ENCODE results near the gene BICD2. TPM values are rescaled to one million over a fixed set of nuclear protein-coding genes. Genes with fewer than 3 reads are reported as not detected.
A peak's percentile ranks its signal among the peaks of the same experiment; 100 is the strongest.

The BICD2 gene
- total RNA-seq, 2 experiments from 2014 or later = 19.2 to 20.5 TPM

DNA sequence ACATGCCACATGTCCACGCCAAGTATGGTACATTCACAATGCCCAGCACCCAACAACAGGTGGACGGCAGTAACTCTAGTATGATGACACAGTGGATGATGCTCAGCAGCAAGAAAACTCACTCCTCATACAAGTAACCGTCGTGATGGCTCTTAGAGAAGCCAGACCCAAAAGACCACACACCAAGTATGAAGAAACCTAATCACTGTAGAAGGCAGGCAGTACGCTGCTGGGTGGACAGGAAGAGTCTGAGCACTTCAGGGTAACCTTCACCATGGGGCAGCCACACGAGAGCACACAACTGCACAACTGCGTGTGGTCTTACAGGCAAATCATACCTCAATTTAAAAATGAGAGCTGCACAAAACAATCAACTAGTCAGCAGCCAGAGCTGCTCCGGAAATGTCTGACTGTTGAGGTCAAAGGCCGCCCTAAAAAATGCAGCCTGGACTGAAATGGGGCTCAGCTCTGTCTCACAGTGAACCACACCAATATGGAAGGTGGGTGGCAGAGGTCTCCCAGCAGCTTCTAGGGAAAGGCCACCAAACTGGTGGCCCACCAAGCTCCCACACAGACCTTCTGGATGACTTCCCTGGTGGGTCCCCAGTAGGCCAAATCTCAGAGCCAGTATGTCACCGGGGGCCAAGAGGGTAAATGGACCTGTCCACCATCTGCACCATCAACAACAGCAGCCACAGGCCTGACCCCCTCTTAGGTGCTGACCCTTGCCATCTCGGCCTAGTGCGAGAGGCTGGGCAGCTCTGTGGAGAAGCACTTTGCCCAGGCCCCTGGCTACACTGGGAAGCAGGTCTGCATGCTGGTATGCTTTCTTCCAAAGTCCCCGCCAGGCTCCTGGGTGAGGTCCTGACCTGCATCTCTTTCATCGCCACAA is 17.8 kb downstream of the BICD2 start:
- H3K4me3 Mint-ChIP-seq = no peak overlapping the region
- no peaks in the 10 kb centered on the region for H3K27me3 Mint-ChIP-seq
- H3K9me3 Mint-ChIP-seq = no peaks in the 10 kb centered on the region
- no peak overlapping the region for H3K27ac Mint-ChIP-seq
- no peak for DNase-seq
- peaks cover 32% of the 10 kb centered on the region for H3K4me1 Mint-ChIP-seq
- peaks cover 4% of the 10 kb centered on the region for H3K36me3 Mint-ChIP-seq

DNA sequence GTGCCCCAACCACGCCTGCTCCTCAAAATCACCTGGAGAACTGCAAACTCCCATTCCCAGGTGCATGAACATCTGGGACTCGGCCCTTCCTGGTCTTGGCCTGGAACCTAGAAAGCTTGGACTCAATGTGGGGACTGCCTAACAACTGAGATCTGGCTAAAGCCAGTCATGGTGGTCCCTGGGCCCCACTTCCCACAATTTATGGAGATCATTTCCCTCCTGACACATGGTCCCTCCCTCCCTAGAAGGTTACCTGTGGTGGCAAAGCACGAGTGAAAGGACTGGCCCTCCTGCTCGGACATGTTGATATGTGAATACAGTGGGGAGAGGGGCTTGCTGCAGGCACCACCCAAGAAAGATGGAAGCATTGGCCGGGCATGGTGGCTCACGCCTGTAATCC is 18.8 kb downstream of the BICD2 start:
- no peak overlapping the region for H3K4me3 Mint-ChIP-seq
- peaks cover 38% of the 10 kb centered on the region for H3K4me1 Mint-ChIP-seq
- H3K27me3 Mint-ChIP-seq = no peaks in the 10 kb centered on the region
- no peak for DNase-seq
- H3K9me3 Mint-ChIP-seq = no peaks in the 10 kb centered on the region
- no peak overlapping the region for H3K27ac Mint-ChIP-seq
- H3K36me3 Mint-ChIP-seq = peaks cover 4% of the 10 kb centered on the region

DNA sequence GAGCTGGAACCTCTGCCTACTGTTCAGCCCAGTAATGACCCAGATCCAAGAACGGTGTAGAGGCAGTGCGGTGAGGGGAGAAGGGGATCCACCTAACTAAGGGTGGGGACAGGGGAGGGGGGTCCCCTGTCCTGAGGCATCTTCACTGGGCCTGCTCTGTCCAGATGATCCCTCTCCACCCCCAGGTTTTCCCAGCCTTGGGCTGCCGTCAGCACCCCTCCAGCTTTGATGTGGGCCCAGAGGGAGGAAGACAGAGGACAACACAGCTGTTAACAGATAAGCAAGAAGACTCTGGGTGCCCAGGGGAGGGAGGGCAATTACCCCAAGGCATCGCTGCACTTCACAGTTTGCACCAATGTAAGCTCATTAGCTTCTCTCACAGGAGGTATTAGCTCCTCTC is 19.3 kb downstream of the BICD2 start:
- Mint-ChIP-seq H3K36me3 (peaks cover 4% of the 10 kb centered on the region), H3K27me3 (no peaks in the 10 kb centered on the region), H3K4me3 (no peak overlapping the region), H3K9me3 (no peaks in the 10 kb centered on the region), H3K4me1 (peaks cover 42% of the 10 kb centered on the region), H3K27ac (no peak overlapping the region)
- DNase-seq = no peak

DNA sequence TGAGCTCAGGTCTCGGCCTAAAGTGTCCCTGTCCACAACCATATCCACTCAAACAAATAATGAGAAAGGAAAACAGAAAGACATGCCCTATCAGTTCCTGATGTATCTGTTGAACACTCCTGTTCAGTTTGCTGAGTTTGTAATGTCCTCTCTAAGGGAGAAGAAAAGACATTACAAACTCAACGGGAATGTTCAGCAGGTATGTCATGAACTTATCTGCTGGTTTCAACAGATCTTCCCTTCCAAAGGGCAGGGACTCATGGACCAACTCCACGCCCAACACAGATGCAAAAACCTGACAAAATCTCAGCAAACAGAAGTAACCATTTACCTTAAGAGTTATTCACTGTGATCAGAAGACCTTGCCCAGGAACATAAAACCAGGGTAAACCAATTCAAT is 23.7 kb downstream of the BICD2 start:
- no peak overlapping the region for H3K4me3 Mint-ChIP-seq
- no peaks in the 10 kb centered on the region for H3K9me3 Mint-ChIP-seq
- peak overlapping the region; percentile 39 for H3K27ac Mint-ChIP-seq
- no peak for DNase-seq
- peaks cover 64% of the 10 kb centered on the region for H3K4me1 Mint-ChIP-seq
- H3K36me3 Mint-ChIP-seq = peaks cover 6% of the 10 kb centered on the region
- no peaks in the 10 kb centered on the region for H3K27me3 Mint-ChIP-seq

DNA sequence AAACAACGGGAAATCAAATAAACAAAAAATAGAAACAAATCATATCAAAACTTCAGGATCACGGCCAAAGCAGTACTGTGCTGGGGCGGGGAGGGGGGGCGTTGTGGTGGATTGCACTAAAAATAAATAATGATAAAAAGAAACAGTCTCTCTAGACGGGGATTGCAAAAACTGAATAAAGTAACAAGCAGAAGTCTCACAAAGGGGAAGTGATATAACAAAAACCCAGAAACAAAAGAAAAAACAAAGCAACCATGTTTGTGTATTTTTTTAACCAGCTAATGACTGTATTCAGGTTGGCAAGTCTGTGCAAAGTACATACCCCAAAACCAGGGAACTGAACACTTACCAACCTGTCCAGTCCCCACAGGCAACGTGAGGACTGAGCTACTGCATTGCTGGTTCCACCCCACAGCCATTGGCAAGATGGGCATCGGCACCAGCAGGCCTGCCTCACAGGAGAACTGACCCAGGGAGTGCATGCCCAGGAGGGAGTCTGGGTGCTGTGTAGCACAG is 24.1 kb downstream of the BICD2 start:
- Mint-ChIP-seq H3K4me1 (peaks cover 64% of the 10 kb centered on the region), H3K4me3 (no peak overlapping the region)

DNA sequence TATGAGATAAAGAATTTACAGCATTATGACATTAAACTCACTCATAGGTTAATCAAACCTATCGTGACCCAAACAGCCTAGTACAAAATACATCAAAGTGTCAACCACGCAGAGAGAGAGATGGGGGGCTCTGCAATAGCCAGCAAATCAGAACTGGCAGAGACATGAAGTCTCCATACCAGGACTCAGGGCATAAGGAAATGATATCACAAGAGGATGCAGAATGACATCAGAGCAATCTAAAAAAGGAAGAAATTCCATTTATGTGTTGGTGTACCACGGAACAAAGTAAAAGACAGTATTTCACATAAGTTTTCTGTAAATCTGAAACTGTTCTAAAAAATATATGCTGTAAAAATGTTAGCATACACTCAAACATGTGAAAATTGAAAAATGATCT is 24.6 kb downstream of the BICD2 start:
- Mint-ChIP-seq H3K27me3 (no peaks in the 10 kb centered on the region), H3K4me3 (no peak overlapping the region), H3K9me3 (no peaks in the 10 kb centered on the region), H3K36me3 (peaks cover 6% of the 10 kb centered on the region), H3K27ac (peak overlapping the region; percentile 11), H3K4me1 (peaks cover 62% of the 10 kb centered on the region)
- DNase-seq = no peak

More for the DNA sequence above, 24.1 kb downstream of the BICD2 start:
- no peaks in the 10 kb centered on the region for H3K27me3 Mint-ChIP-seq
- H3K27ac Mint-ChIP-seq = no peak overlapping the region
- H3K9me3 Mint-ChIP-seq = no peaks in the 10 kb centered on the region
- no peak for DNase-seq
- H3K36me3 Mint-ChIP-seq = peaks cover 6% of the 10 kb centered on the region

DNA sequence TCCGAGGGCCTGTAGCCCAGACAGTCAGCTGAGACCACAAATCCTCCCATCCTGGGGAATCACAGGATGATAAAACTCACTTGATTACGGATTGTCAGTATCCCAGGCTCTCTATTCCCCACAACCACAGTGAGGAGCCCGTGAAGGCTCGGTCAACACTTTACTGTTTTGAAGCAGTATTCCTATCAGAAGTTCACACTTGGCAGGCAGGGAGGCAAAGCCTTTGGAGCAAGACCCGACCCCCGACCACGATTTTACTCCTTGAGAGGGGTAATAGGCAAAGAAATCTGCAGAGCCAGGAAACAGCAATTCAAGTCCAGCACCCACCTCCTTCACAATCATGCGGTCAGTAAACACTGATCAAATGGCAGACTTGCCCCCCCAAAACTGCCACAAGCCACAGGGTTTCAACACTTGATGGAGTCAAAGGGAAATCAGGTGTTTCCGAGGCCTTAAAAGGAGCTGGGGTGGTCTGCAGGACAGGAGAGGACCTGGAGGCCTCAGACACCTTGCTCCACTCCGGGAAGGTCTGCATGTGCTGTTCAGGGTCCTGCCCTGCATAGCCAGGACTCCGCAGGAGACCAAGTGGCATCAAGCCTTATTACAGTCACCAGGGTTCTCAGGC is 25.2 kb downstream of the BICD2 start:
- no peak for DNase-seq
- no peaks in the 10 kb centered on the region for H3K9me3 Mint-ChIP-seq
- no peak overlapping the region for H3K4me3 Mint-ChIP-seq
- H3K27ac Mint-ChIP-seq = no peak overlapping the region
- H3K4me1 Mint-ChIP-seq = peaks cover 60% of the 10 kb centered on the region
- H3K27me3 Mint-ChIP-seq = no peaks in the 10 kb centered on the region
- H3K36me3 Mint-ChIP-seq = peaks cover 6% of the 10 kb centered on the region

DNA sequence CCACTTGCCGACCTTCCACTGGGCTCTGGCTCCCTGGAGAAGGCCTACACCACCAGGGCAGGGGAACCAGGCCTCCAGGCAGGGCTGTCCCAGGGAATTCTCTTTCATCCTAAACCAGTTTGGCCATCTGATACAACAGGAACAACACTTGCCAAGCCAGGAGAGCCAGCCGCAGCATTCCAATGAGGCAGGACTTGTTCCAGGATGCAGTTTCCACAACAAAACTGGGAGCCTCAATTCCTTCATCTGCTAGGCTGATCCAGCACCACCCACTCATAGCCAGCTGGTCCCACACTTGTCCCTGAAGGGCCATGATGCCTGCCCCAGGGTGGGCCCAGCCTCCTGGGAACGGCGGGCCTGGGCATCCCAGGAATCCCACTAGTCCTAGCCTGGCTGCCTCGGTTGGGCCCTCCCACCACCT is 26.0 kb downstream of the BICD2 start:
- DNase-seq = no peak
- Mint-ChIP-seq H3K27me3 (no peaks in the 10 kb centered on the region), H3K36me3 (peaks cover 6% of the 10 kb centered on the region), H3K9me3 (no peaks in the 10 kb centered on the region), H3K4me1 (peaks cover 60% of the 10 kb centered on the region), H3K27ac (no peak overlapping the region), H3K4me3 (no peak overlapping the region)

DNA sequence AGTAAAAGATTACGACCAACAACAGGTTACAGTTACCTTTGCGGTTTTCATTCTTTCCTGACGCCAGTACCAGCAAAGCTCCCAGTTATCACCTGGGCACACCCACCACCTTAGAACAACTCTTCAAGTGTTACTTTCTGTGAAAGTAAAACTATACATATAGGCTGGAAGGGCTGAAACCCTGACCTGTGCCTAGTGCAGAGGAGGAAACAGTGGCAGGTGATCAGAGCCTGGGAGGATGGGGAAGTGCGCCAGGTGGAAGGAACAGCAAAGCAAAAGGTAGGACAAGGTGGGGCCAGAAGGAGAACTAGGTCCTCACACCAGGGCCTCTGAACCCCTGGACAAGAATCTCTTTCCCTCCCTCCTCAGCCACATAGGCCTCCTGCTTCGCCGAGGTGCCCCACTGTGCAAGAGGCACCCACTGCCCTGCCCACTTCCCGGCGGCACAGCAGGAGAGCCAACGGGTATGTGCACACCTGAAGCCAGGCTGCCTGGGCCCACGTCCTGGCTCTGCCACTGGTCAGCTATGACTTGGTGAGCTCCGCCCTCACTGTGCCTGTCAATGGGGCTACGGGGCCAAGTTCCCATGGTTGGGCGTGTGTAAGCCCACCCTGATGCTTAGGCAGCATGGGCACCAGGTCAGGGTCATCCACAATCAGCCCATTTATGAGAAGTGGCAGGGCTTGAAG is 26.9 kb downstream of the BICD2 start:
- Mint-ChIP-seq H3K4me3 (no peak overlapping the region), H3K4me1 (peaks cover 61% of the 10 kb centered on the region), H3K27ac (no peak overlapping the region), H3K9me3 (no peaks in the 10 kb centered on the region), H3K36me3 (peaks cover 4% of the 10 kb centered on the region), H3K27me3 (no peaks in the 10 kb centered on the region)
- no peak for DNase-seq

DNA sequence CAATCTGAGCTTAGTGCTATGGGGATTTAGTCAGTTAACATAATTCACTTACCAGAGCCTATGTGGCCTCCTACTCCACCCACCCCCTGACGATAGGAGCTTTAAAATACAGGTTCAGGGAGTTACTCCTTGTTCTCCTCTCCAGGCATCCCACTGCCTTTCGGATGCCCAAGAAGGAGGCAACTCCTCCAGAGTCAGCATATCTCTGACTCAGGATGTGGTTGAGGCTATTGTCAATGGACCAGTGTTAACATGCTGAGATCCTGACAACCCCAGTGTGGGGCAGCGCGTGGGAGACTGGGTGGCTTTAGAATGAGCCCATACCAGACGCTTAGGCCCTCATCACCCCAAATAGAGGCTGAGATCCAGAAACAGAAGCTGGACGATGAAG is 27.4 kb downstream of the BICD2 start:
- H3K27me3 Mint-ChIP-seq = no peaks in the 10 kb centered on the region
- H3K4me3 Mint-ChIP-seq = no peak overlapping the region
- H3K36me3 Mint-ChIP-seq = peaks cover 2% of the 10 kb centered on the region
- peaks cover 57% of the 10 kb centered on the region for H3K4me1 Mint-ChIP-seq
- H3K9me3 Mint-ChIP-seq = no peaks in the 10 kb centered on the region
- no peak for DNase-seq
- no peak overlapping the region for H3K27ac Mint-ChIP-seq

DNA sequence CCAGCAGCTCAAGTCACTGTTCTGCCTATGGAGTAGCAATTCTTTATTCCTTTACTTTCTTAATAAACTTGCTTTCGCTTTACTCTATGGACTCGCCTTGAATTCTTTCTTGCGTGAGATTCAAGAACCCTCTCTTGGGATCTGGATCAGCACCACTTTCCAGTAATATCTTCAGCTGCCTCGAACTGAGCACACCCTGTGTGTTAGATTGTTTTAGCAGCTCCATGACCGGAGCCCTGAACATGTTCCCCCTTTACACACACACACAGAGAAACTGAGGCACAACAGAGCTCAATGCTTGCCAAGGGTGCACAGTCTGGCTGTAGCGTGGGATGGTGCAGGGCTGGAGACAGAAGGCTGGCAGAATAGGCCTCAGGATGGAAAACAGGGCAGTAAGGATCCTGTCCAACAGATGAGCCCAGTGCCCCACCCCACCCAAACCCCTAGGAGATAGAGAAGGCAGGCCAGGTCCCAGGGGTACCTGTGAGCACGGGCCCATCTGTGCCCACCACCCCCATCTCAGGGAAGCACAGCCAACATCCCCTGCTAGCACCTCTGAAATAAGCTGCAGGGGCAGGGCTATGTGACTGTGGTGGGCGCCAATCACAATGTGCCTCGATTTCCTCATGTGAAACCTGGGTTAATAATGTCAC is 27.9 kb downstream of the BICD2 start:
- DNase-seq = no peak
- H3K27ac Mint-ChIP-seq = no peak overlapping the region
- H3K4me1 Mint-ChIP-seq = peaks cover 60% of the 10 kb centered on the region
- no peaks in the 10 kb centered on the region for H3K9me3 Mint-ChIP-seq
- H3K4me3 Mint-ChIP-seq = no peak overlapping the region
- H3K36me3 Mint-ChIP-seq = peaks cover 2% of the 10 kb centered on the region
- no peaks in the 10 kb centered on the region for H3K27me3 Mint-ChIP-seq

DNA sequence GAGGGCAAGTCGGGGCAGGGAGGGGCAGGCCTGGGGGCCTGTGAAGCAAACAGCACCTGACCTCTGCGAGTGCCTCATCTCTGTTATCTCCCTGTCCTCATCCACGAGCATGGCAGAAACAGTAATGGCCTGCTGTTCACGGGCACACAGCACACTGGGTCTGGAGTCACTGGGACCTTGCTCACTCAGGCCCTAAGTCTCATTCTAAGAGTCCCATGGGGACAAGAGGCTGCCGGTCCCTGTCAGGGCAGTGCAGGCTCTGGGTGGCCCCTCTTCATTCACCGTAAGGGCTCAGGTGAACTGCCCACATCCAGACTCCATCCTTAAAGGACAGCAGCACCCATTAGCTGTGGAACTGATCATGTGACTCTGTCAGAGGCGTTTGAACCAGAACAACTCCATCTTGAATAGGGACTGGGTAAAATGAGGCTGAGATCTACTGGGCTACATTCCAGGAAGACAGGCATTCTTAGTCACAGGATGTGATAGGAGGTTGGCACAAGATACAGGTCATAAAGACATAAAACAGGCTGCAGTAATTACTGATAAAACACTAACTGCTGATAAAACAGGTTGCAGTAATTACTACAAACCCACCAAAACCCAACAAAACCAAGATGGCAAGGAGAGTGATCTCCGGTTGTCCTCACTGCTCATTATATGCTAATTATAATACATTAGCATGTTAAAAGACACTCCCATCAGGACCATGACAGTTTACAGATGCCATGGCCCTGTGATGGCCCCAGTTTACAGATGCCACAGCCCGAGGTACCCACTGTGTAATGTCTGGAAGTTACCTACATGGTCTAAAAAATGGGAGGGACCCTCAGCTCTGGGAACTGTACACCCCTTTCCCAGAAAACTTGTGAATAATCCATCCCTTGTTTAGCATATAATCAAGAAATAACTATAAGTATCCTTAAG is 28.7 kb downstream of the BICD2 start:
- DNase-seq = no peak
- Mint-ChIP-seq H3K4me3 (no peak overlapping the region), H3K27me3 (no peaks in the 10 kb centered on the region), H3K4me1 (peaks cover 53% of the 10 kb centered on the region), H3K27ac (no peak overlapping the region), H3K9me3 (no peaks in the 10 kb centered on the region), H3K36me3 (peaks cover 2% of the 10 kb centered on the region)

DNA sequence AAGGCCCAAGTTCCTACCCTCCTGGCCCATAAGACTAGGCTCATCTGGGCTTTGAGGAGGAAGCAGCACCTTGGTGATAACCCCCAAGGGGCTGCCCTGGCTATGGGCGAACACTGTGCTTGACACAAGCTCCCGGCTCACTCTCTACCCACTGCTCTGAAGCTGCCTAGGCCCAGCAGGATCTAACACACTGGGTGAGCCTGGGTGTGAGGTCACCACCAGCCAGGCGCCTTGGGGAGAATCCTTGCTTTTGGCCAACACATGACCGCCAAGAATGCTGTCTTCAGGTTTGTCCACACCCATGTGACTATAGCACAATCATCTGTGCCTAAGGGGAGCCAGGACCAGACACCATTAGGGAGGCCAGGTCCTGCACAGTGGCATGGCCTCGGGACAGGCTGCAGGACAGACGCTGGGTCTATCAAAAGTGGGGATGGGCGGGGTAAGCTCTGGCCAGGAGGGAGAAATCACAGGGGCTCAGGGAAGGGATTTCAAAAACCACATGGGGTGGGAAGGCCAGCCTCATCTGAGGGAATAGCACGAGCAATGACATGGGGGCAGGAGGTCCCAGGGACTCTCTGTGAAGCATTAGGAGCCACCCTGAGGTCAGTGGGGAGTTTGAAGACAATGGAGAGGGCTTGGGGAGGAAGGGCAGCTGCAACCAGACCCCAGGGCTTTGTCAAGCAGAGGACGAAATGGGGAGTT is 29.6 kb downstream of the BICD2 start:
- Mint-ChIP-seq H3K4me3 (no peak overlapping the region), H3K9me3 (no peaks in the 10 kb centered on the region), H3K36me3 (peaks cover 2% of the 10 kb centered on the region), H3K4me1 (peaks cover 45% of the 10 kb centered on the region), H3K27ac (no peak overlapping the region), H3K27me3 (no peaks in the 10 kb centered on the region)
- no peak for DNase-seq
